ENCODE data around the gene SGPL1.

The SGPL1 gene

GRCh38 chr10:70820976-70821750 lies 5.4 kb downstream of the SGPL1 start:
- H3K27ac Mint-ChIP-seq, result peak overlapping the region; percentile 19
- no peaks in the 10 kb centered on the region for H3K27me3 Mint-ChIP-seq

DNA sequence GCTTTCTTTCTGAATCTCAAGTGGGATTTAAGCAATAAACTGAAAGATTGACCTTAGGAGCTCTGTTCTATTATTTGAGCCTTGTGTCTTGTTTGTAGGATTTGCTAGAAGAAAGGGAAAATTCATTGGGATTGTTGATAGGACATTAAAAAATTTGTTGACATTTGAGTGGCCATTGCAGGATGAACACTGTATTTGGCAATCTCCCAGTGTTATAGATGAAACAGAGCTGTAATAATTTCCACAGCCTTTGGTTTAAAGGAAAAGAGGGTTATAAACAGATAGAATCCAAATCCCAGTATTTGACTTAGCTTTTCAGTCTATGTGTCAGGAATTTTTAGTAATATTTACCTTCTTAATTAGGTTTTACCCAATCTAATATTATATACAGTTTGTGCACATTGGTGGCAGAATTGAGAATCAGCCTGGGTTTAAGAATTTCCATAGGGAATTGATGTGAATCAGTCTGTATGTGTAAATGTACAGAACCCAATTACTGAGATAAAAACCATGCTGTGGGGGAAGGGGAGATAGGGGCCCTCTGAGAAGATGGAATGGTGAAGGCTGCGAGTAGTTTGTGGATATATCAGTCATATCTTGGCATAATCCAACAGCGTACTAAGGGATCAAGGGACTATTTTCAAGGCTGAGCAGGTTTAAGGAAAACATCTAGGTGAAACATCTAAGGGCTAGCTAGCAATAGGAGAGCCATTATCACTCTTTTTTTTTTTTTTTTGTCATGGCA lies 6.5 kb downstream of the SGPL1 start:
- Mint-ChIP-seq H3K9me3 (no peaks in the 10 kb centered on the region), H3K36me3 (peaks cover 12% of the 10 kb centered on the region), H3K27ac (peak overlapping the region; percentile 8), H3K27me3 (no peaks in the 10 kb centered on the region), H3K4me3 (no peak overlapping the region), H3K4me1 (peaks cover 61% of the 10 kb centered on the region)

More at GRCh38 chr10:70820976-70821750, 5.4 kb downstream of the SGPL1 start:
- Mint-ChIP-seq H3K4me3 (no peak overlapping the region), H3K4me1 (peaks cover 55% of the 10 kb centered on the region), H3K36me3 (peaks cover 11% of the 10 kb centered on the region), H3K9me3 (no peaks in the 10 kb centered on the region)

GRCh38 chr10:70827086-70827757 lies 11.5 kb downstream of the SGPL1 start:
- Mint-ChIP-seq H3K4me3 (no peak overlapping the region), H3K4me1 (peaks cover 41% of the 10 kb centered on the region), H3K27me3 (no peaks in the 10 kb centered on the region), H3K9me3 (no peaks in the 10 kb centered on the region), H3K27ac (no peak overlapping the region), H3K36me3 (peaks cover 15% of the 10 kb centered on the region)

DNA sequence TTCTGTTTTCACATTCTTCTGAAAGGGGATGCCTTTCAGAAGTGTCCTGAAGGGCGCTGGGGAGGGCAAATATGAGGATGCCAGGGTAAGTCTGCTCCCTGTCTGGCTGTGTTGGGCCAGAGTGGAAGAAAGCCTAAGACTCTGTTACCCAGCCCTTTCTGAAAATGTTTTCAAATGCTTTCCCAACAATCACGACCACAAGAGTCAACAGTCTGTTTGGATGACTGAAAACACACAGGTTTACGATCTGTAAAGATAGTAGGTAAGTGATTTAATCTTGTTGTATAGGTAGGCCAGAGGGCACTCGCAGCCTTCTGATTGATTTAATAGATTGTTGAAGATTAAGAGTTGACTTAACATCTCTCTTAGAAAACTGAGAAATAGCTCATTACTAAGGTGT lies 13.2 kb downstream of the SGPL1 start:
- Mint-ChIP-seq H3K27ac (no peak overlapping the region), H3K4me1 (peaks cover 54% of the 10 kb centered on the region), H3K36me3 (peaks cover 18% of the 10 kb centered on the region)

DNA sequence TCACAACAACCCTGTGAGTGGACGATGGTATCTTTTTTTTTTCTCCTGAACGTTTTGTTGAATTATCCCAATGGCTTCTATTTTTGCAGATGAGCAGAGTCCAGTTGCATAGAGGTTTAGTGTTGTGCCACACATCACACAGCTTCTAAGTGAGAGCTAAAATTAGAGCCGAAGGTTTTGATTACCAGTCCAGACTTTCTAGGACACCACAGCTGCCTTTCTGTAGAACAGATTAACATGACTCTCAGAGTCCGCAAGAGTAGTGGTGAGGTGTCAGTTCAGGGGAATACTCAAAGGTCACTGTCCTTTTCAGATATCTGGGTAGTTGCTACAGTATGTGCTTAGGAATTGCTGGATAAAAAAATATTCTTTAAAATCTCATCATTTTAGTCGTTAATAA lies 13.8 kb downstream of the SGPL1 start:
- Mint-ChIP-seq H3K9me3 (no peaks in the 10 kb centered on the region), H3K36me3 (peaks cover 24% of the 10 kb centered on the region), H3K4me1 (peaks cover 60% of the 10 kb centered on the region), H3K27ac (no peak overlapping the region), H3K4me3 (no peak overlapping the region), H3K27me3 (no peaks in the 10 kb centered on the region)

More for the DNA sequence above, 13.2 kb downstream of the SGPL1 start:
- Mint-ChIP-seq H3K4me3 (no peak overlapping the region), H3K9me3 (no peaks in the 10 kb centered on the region), H3K27me3 (no peaks in the 10 kb centered on the region)

- H3K27me3 Mint-ChIP-seq, result no peaks in the 10 kb centered on the region
- no peaks in the 10 kb centered on the region for H3K9me3 Mint-ChIP-seq
- no peak overlapping the region for H3K4me3 Mint-ChIP-seq
- peak overlapping the region; percentile 30 for H3K27ac Mint-ChIP-seq
- peaks cover 25% of the 10 kb centered on the region for H3K36me3 Mint-ChIP-seq
- H3K4me1 Mint-ChIP-seq, result peaks cover 64% of the 10 kb centered on the region
Measured at GRCh38 chr10:70830164-70830563, 14.4 kb downstream of the SGPL1 start.

DNA sequence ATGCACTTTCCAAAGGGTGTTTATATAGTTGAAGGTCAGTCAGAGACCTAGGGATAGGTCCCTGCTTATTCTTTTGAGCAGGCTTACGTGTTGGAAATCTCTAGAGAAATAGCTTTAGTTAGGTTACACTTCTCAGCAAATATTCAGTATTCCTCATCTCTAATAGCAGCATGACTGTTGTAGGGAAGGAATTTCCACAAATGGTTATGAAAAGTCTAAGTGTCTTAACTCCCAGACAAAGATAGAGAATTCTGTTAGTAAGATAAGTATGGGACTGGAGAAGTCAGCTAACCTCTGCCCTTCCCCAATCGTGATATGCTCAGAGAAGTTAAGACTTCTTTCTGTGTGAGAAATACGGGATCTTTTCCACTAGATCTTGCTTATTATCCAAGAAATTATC lies 16.5 kb downstream of the SGPL1 start:
- Mint-ChIP-seq H3K27me3 (no peaks in the 10 kb centered on the region), H3K4me1 (peaks cover 51% of the 10 kb centered on the region), H3K27ac (no peak overlapping the region), H3K9me3 (no peaks in the 10 kb centered on the region), H3K36me3 (peaks cover 29% of the 10 kb centered on the region), H3K4me3 (no peak overlapping the region)

GRCh38 chr10:70832852-70833528 lies 17.2 kb downstream of the SGPL1 start:
- Mint-ChIP-seq H3K9me3 (no peaks in the 10 kb centered on the region), H3K36me3 (peaks cover 34% of the 10 kb centered on the region), H3K4me1 (peaks cover 51% of the 10 kb centered on the region), H3K27me3 (no peaks in the 10 kb centered on the region), H3K4me3 (peak overlapping the region; percentile 31), H3K27ac (peak overlapping the region; percentile 43)

- peak overlapping the region; percentile 43 for H3K27ac Mint-ChIP-seq
- H3K36me3 Mint-ChIP-seq, result peaks cover 40% of the 10 kb centered on the region
- H3K27me3 Mint-ChIP-seq, result no peaks in the 10 kb centered on the region
- H3K4me3 Mint-ChIP-seq, result peak overlapping the region; percentile 31
- H3K9me3 Mint-ChIP-seq, result no peaks in the 10 kb centered on the region
- H3K4me1 Mint-ChIP-seq, result peaks cover 57% of the 10 kb centered on the region
Measured at GRCh38 chr10:70833601-70834000, 17.9 kb downstream of the SGPL1 start.

GRCh38 chr10:70834021-70834420 lies 18.3 kb downstream of the SGPL1 start:
- H3K4me1 Mint-ChIP-seq, result peaks cover 57% of the 10 kb centered on the region
- H3K27me3 Mint-ChIP-seq, result no peaks in the 10 kb centered on the region
- peaks cover 40% of the 10 kb centered on the region for H3K36me3 Mint-ChIP-seq
- no peaks in the 10 kb centered on the region for H3K9me3 Mint-ChIP-seq
- H3K27ac Mint-ChIP-seq, result peak overlapping the region; percentile 43
- H3K4me3 Mint-ChIP-seq, result no peak overlapping the region

GRCh38 chr10:70834441-70835151 lies 18.8 kb downstream of the SGPL1 start:
- H3K27ac Mint-ChIP-seq, result peak overlapping the region; percentile 35
- no peaks in the 10 kb centered on the region for H3K9me3 Mint-ChIP-seq
- H3K4me1 Mint-ChIP-seq, result peaks cover 57% of the 10 kb centered on the region

GRCh38 chr10:70836319-70836718 lies 20.6 kb downstream of the SGPL1 start:
- peaks cover 42% of the 10 kb centered on the region for H3K36me3 Mint-ChIP-seq
- no peak overlapping the region for H3K4me3 Mint-ChIP-seq
- peaks cover 55% of the 10 kb centered on the region for H3K4me1 Mint-ChIP-seq
- no peak overlapping the region for H3K27ac Mint-ChIP-seq
- no peaks in the 10 kb centered on the region for H3K27me3 Mint-ChIP-seq
- H3K9me3 Mint-ChIP-seq, result no peaks in the 10 kb centered on the region

More at GRCh38 chr10:70834441-70835151, 18.8 kb downstream of the SGPL1 start:
- H3K4me3 Mint-ChIP-seq, result no peak overlapping the region
- H3K36me3 Mint-ChIP-seq, result peaks cover 40% of the 10 kb centered on the region
- no peaks in the 10 kb centered on the region for H3K27me3 Mint-ChIP-seq

DNA sequence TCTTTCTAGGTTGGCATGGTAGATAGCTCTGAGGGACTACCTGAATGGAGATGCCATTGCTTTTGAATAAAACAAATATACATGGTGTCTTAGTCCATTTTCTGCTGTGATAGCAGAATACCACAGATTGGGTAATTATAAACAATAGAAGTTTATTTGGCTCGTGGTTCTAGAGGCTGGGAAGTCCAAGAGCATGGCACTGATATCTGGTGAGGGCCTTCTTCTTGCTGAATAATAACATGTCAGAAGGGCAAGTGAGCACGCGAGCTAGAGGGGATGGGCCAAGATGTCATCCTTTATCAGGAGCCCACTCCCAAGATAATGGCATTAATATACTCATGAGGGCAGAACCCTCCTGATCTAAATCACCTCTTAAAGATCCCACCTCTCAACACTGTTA lies 21.9 kb downstream of the SGPL1 start:
- Mint-ChIP-seq H3K4me1 (peaks cover 51% of the 10 kb centered on the region), H3K4me3 (no peak overlapping the region), H3K9me3 (no peaks in the 10 kb centered on the region), H3K27me3 (no peaks in the 10 kb centered on the region), H3K36me3 (peaks cover 46% of the 10 kb centered on the region), H3K27ac (no peak overlapping the region)

DNA sequence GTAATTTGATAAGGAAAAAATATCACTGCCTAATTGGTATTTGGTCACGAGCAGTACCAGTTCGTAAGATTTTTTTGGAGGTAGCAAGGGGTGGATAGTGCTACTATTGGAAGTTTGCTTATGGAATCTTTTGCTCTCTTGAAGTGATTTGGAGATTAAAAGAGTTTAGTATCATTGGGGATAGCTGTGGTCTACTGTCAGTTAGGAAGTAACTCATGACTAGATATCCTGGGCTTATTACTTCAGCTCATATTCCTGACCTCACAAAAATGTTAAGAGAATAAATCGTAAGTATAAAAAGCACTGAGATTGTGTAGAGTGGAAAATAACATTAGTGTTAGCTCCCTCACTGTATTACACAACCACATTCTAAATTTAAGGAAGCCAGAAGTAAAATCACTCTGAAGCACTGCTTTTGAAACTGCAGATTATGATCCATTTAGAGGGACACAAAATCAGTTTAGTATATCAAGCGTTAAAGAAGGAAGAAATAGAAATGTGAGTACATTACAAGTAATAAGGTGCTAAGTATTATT lies 22.6 kb downstream of the SGPL1 start:
- Mint-ChIP-seq H3K27ac (no peak overlapping the region), H3K9me3 (no peaks in the 10 kb centered on the region), H3K4me3 (no peak overlapping the region), H3K36me3 (peaks cover 47% of the 10 kb centered on the region), H3K27me3 (no peaks in the 10 kb centered on the region), H3K4me1 (peaks cover 44% of the 10 kb centered on the region)

Measured in activated naive CD4-positive, alpha-beta T cell treated with anti-CD3 and anti-CD28 coated beads, Interleukin-2, amount 50 U/mL, for 24 hours (primary cell).